Measurements from ENCODE around the gene CNTNAP2. TPM values are rescaled to one million over a fixed set of nuclear protein-coding genes. Genes with fewer than 3 reads are reported as not detected.

CNTNAP2 gene
- total and polyA plus RNA-seq, 2 of the 8 experiments (the other 6 are each of a cell fraction or from before 2014, with no cell fraction given), result 27.9 to 71.0 TPM

GRCh38 chr7:146355216-146355615 lies 238.6 kb downstream of the CNTNAP2 start (continued):
- TF ChIP-seq ASH2L (IDR thresholded peaks at IDR 0.05; ENCODE audit: low read length) (no peak), EP300 (IDR thresholded peaks at IDR 0.05; ENCODE audit: borderline replicate concordance in 1 of 2, low read depth in 2 of 2, low read length in 2 of 2) (no peak), KDM1A (IDR thresholded peaks at IDR 0.05; ENCODE audit: borderline replicate concordance, low read length) (no peak), MAFK (IDR thresholded peaks at IDR 0.05; ENCODE audit: low read depth, low read length) (no peak), CHD7 (IDR thresholded peaks at IDR 0.05; ENCODE audit: insufficient replicate concordance, low read length) (no peak), KDM5A (IDR thresholded peaks at IDR 0.05; ENCODE audit: low read length) (no peak)
